CD1c-positive myeloid dendritic cell (primary cell): Measurements from ENCODE around the gene TMEM200A.

Source experiments
- DNase-seq: peaks from one replicate; pipeline ENCODE4 v3.0.0-alpha.2; 2016; ENCODE audit errors: extremely low spot score

Gene TMEM200A

DNA sequence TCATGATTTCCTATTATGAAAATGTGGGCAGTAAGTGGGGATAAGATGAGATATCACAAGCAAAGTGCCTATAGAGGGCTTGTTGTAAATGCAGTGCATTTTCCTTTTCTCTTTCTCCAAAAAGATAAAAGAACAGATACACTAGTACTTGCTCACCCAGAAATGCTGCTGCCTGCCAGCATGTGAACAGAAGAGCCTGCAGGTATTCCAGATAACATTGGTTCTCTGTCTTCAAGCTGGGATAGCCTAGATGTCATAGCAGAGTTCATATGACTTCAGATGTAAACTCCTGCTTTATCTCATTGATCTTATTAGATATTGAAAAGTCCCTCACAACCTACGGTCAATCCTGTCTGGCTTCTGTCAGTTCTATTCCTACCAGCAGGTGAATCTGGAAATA is 123.7 kb downstream of the TMEM200A start:
- DNase-seq, result no peak
